Body of pancreas (tissue), 4 donors: ENCODE measurements around the gene PLXNA3.

Experiments
- CTCF ChIP-seq, 7 experiments: fragments of 450-650 bp in 4 of 7; fragments of 200-600 bp in 3 of 7; sonication (generic) in 3 of 7; IDR thresholded peaks; one replicate each; pipeline ENCODE4 v1.5.1; 2016 to 2019; ENCODE audit warnings: antibody characterized with exemption in 7 of 7
- POLR2A ChIP-seq, 3 donors: fragments of 450-650 bp; IDR thresholded peaks; one replicate each; pipeline ENCODE4 v1.6.1; 2016; ENCODE audit warnings: antibody characterized with exemption in 3 of 3, mild to moderate bottlenecking in 2 of 3

GRCh38 chrX:154417157-154417556, 40.9 kb upstream of the PLXNA3 start:
- no peak for TF ChIP-seq POLR2A (IDR thresholded peaks at IDR 0.05)
- TF ChIP-seq CTCF (IDR thresholded peaks at IDR 0.05) = no peak
